ENCODE data around the gene SERPINA1. TPM values are rescaled to one million over a fixed set of nuclear protein-coding genes. Genes with fewer than 3 reads are reported as not detected.

SERPINA1 gene
- total RNA-seq, 1 donor from 2014 or later, result not detected

GRCh38 chr14:94397289-94398181 is 9.1 kb upstream of the SERPINA1 start:
- Mint-ChIP-seq H3K27ac (ENCODE audit: unreplicated experiment) (peak overlapping the region; percentile 7), H3K9me3 (peaks cover 5% of the 10 kb centered on the region), H3K27me3 (ENCODE audit: low read depth) (peaks cover 17% of the 10 kb centered on the region), H3K4me1 (peaks cover 39% of the 10 kb centered on the region), H3K4me3 (no peak overlapping the region), H3K36me3 (ENCODE audit: low read depth) (no peaks in the 10 kb centered on the region)
- TF ChIP-seq CTCF (conservative IDR thresholded peaks at IDR 0.05), result no peak
- no peak for DNase-seq (ENCODE audit: low read depth, low spot score)

GRCh38 chr14:94396628-94397225 is 8.3 kb upstream of the SERPINA1 start:
- no peak overlapping the region for H3K4me3 Mint-ChIP-seq
- no peaks in the 10 kb centered on the region for H3K36me3 Mint-ChIP-seq (ENCODE audit: low read depth)
- peaks cover 17% of the 10 kb centered on the region for H3K27me3 Mint-ChIP-seq (ENCODE audit: low read depth)
- H3K9me3 Mint-ChIP-seq, result peaks cover 5% of the 10 kb centered on the region
- H3K4me1 Mint-ChIP-seq, result peaks cover 39% of the 10 kb centered on the region
- H3K27ac Mint-ChIP-seq (ENCODE audit: unreplicated experiment), result no peak overlapping the region
- no peak for TF ChIP-seq CTCF (conservative IDR thresholded peaks at IDR 0.05)
- no peak for DNase-seq (ENCODE audit: low read depth, low spot score)

GRCh38 chr14:94395888-94396574 is 7.6 kb upstream of the SERPINA1 start:
- no peak overlapping the region for H3K4me3 Mint-ChIP-seq
- H3K27ac Mint-ChIP-seq (ENCODE audit: unreplicated experiment), result no peak overlapping the region
- peaks cover 17% of the 10 kb centered on the region for H3K27me3 Mint-ChIP-seq (ENCODE audit: low read depth)
- peaks cover 39% of the 10 kb centered on the region for H3K4me1 Mint-ChIP-seq
- H3K9me3 Mint-ChIP-seq, result peaks cover 5% of the 10 kb centered on the region
- TF ChIP-seq CTCF (conservative IDR thresholded peaks at IDR 0.05), result no peak
- no peaks in the 10 kb centered on the region for H3K36me3 Mint-ChIP-seq (ENCODE audit: low read depth)
- DNase-seq (ENCODE audit: low read depth, low spot score), result no peak

DNA sequence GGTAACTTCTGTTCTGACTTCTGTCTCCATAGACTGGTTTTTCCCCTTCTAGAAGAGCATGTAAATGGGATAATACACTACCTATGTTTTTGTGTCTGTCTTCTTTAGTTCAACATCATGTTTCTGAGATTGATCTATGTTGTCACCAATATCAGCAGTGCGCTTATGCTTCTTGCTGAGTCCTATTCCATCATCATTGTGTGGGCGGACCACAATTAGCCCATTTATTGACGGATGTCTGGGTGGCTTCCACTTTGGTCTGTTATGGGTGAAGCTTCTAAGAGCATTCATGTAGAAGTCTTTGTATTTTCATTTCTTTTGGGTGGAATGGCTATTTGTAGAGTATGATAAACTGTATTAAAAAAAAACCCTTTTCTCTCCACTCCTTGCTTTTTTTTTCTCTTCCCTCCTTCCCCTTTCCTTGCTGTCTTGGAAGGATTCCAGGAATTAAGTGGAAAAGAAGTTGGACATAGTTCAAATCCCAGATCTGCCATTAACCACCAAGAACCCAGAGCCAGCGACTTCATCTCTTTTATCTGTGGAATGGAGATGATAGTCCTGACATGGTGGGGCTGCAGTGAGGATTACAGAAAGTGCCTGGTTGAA is 7.0 kb upstream of the SERPINA1 start:
- Mint-ChIP-seq H3K27me3 (ENCODE audit: low read depth) (peaks cover 17% of the 10 kb centered on the region), H3K4me3 (no peak overlapping the region), H3K4me1 (peaks cover 39% of the 10 kb centered on the region), H3K27ac (ENCODE audit: unreplicated experiment) (no peak overlapping the region), H3K36me3 (ENCODE audit: low read depth) (no peaks in the 10 kb centered on the region), H3K9me3 (peaks cover 5% of the 10 kb centered on the region)
- TF ChIP-seq CTCF (conservative IDR thresholded peaks at IDR 0.05), result no peak
- DNase-seq (ENCODE audit: low read depth, low spot score), result no peak

DNA sequence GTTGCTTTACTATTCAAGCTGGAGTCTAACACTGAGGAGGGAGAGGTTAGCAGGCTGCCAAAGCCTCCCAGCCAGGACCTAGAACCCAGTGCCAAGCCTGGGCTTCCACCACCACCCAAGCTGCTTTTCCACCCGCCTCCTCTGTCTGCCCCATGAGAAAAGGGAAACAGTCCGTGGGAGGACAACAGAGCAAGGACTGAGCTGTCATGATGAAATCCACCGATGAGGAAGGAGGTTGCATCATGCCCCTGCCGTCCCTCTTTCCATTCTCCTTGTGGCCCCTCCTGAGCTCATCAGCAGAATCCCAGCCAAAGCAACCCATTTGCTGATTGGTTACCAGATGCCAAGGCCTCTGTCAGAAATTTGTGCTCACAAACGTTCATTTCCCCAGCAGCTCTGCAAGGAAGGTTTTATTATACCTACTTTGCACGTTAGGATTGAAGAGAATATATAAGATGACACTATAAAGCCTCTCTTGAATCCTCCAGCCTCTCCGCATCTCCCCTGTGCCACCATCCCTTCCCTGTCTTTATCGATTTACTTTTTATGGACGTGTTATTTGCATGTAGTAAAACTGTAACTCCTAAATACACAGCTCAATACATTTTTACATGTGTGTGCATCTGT is 6.3 kb upstream of the SERPINA1 start:
- no peak for DNase-seq (ENCODE audit: low read depth, low spot score)
- Mint-ChIP-seq H3K36me3 (ENCODE audit: low read depth) (no peaks in the 10 kb centered on the region), H3K4me3 (no peak overlapping the region), H3K9me3 (peaks cover 5% of the 10 kb centered on the region), H3K4me1 (peaks cover 39% of the 10 kb centered on the region), H3K27me3 (ENCODE audit: low read depth) (peaks cover 17% of the 10 kb centered on the region), H3K27ac (ENCODE audit: unreplicated experiment) (no peak overlapping the region)
- no peak for TF ChIP-seq CTCF (conservative IDR thresholded peaks at IDR 0.05)
